Tibial nerve (tissue), 4 donors: ENCODE measurements around the gene NOTCH4. TPM values are rescaled to one million over a fixed set of nuclear protein-coding genes. Genes with fewer than 3 reads are reported as not detected.

Experiments
- DNase-seq, 2 donors: peaks; one replicate each; pipeline ENCODE4 v3.0.0-alpha.2; 2019; ENCODE audit warnings: low spot score in 2 of 2
- H3K27ac ChIP-seq, 4 donors: fragments of 200-600 bp; sonication (generic) in 3 of 4; one replicate each; pipeline ENCODE4 v1.5.1; 2017 to 2019; ENCODE audit warnings: mild to moderate bottlenecking in 1 of 4
- H3K27me3 ChIP-seq, 2 donors: fragments of 200-600 bp; sonication (generic) in 1 of 2; one replicate each; pipeline versions ENCODE4 v1.5.1 to v1.6.0; 2017 to 2019
- H3K36me3 ChIP-seq, 3 donors: fragments of 200-600 bp; sonication (generic); one replicate each; pipeline ENCODE4 v1.5.1; 2018 to 2019
- H3K4me1 ChIP-seq, 4 donors: fragments of 200-600 bp; sonication (generic) in 3 of 4; one replicate each; pipeline ENCODE4 v1.5.1; 2017 to 2019
- H3K4me3 ChIP-seq, 4 donors: fragments of 200-600 bp; sonication (generic) in 3 of 4; one replicate each; pipeline ENCODE4 v1.5.1; 2017 to 2019; ENCODE audit warnings: mild to moderate bottlenecking in 1 of 4, moderate library complexity in 1 of 4
- H3K9me3 ChIP-seq, 4 donors: fragments of 200-600 bp; sonication (generic) in 3 of 4; one replicate each; pipeline ENCODE4 v1.5.1; 2017 to 2019
- EP300 ChIP-seq, 2 donors: sonication (generic); formaldehyde crosslinking; IDR thresholded peaks; one replicate each; pipeline ENCODE4 v1.6.1; 2017; ENCODE audit warnings: antibody characterized with exemption in 2 of 2, mild to moderate bottlenecking in 1 of 2
- POLR2A ChIP-seq, 2 donors: fragments of 450-650 bp; IDR thresholded peaks; one replicate each; pipeline ENCODE4 v1.6.1; 2017; ENCODE audit warnings: antibody characterized with exemption in 2 of 2, mild to moderate bottlenecking in 2 of 2, moderate library complexity in 2 of 2
- WGBS, 2 donors: methylation state at CpG; one replicate each; pipeline ENCODE4 v1.1.5; 2018; 5-methylcytosine and 5-hydroxymethylcytosine counted together
- total RNA-seq, 4 donors: library from RNA; depleted of rRNA; stranded (reverse); fragments of >200 nt; gene quantifications; one replicate each; pipeline ENCODE4 v1.1.0, GENCODE V29; 2016
- TF ChIP-seq, protein P1 (sequence below), 5 experiments: fragments of 200-600 bp in 3 of 5; fragments of 450-650 bp in 2 of 5; sonication (generic) in 3 of 5; IDR thresholded peaks; one replicate each; pipeline ENCODE4 v1.5.1; 2016 to 2019; ENCODE audit warnings: antibody characterized with exemption in 5 of 5, mild to moderate bottlenecking in 3 of 5, moderate library complexity in 2 of 5

NOTCH4 gene
- total RNA-seq, 4 donors from 2014 or later: 22.4 to 50.2 (median 31.9) TPM

- no peak for DNase-seq
- Histone ChIP-seq H3K27ac (peak within 1 kb of the TSS; percentile 87 to 97 (median 92)), H3K4me1 (peaks cover 4 to 65% (median 28%) of the 10 kb centered on the region in 4 donors), H3K27me3 (no peaks in the 10 kb centered on the region), H3K4me3 (peak within 1 kb of the TSS; percentile 50 to 80 (median 73)), H3K9me3 (no peaks in the 10 kb centered on the region), H3K36me3 (peaks cover 0 to 25% (median 0%) of the 10 kb centered on the region in 3 donors)
- WGBS, 2 donors: 5 to 13% methylated on average over 19 to 20 of the region's 24 CpGs
- TF ChIP-seq EP300 (IDR thresholded peaks at IDR 0.05) (no peak), POLR2A (IDR thresholded peaks at IDR 0.05) (no peak)
- TF ChIP-seq, protein P1, sequence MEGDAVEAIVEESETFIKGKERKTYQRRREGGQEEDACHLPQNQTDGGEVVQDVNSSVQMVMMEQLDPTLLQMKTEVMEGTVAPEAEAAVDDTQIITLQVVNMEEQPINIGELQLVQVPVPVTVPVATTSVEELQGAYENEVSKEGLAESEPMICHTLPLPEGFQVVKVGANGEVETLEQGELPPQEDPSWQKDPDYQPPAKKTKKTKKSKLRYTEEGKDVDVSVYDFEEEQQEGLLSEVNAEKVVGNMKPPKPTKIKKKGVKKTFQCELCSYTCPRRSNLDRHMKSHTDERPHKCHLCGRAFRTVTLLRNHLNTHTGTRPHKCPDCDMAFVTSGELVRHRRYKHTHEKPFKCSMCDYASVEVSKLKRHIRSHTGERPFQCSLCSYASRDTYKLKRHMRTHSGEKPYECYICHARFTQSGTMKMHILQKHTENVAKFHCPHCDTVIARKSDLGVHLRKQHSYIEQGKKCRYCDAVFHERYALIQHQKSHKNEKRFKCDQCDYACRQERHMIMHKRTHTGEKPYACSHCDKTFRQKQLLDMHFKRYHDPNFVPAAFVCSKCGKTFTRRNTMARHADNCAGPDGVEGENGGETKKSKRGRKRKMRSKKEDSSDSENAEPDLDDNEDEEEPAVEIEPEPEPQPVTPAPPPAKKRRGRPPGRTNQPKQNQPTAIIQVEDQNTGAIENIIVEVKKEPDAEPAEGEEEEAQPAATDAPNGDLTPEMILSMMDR (IDR thresholded peaks at IDR 0.05): no peak
Observed at GRCh38 chr6:32151863-32152768, 71.8 kb downstream of the NOTCH4 start, which contains the start of gene PRRT1. Gene PRRT1, minus strand, starts transcription at chr6:32151939. Its CDS starts 112 bp downstream, at chr6:32151827.

DNA sequence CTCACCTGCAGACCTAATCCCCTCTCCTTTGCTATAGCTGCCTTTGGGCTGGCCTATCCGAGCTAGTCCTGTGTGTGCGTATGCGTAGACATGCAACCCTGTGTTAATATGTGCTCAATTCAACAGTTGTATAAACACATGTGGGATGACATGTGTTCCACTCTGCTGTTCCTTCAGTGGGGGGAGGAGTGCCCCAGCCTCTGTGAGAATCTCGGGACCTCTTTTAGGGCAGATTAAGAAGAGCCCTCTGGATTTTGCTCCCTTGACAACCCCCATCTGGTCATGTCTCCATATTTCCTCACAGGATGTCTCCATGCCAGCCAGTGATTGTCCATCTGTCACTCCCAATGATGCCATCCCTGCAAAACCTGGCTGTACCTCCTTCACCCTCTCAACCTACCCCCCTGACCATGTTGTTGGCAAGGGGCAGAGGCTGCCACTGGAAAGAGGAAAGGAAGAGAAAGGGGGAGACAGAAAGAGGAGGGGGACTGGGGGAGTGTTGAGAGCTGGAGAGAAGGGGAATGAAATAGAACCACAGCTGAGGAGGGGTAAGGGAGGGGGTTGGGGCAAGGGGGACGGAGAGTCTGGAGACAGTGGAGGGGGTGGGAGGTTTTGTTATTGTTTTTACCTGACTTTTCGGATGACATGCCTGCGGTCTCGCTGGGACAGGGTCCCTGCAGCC, 72.5 kb downstream of the NOTCH4 start:
- Histone ChIP-seq H3K9me3 (no peaks in the 10 kb centered on the region), H3K27ac (peak overlapping the region; percentile 15 to 97 (median 92)), H3K4me1 (peaks cover 4 to 57% (median 28%) of the 10 kb centered on the region in 4 donors), H3K4me3 (peak overlapping the region; percentile 24 to 76 (median 42)), H3K36me3 (peaks cover 0 to 17% (median 0%) of the 10 kb centered on the region in 3 donors), H3K27me3 (no peaks in the 10 kb centered on the region)
- no peak for DNase-seq
- no peak for TF ChIP-seq POLR2A (IDR thresholded peaks at IDR 0.05)
- WGBS, 2 donors: 22 to 35% methylated on average over 8 of the region's 8 CpGs

DNA sequence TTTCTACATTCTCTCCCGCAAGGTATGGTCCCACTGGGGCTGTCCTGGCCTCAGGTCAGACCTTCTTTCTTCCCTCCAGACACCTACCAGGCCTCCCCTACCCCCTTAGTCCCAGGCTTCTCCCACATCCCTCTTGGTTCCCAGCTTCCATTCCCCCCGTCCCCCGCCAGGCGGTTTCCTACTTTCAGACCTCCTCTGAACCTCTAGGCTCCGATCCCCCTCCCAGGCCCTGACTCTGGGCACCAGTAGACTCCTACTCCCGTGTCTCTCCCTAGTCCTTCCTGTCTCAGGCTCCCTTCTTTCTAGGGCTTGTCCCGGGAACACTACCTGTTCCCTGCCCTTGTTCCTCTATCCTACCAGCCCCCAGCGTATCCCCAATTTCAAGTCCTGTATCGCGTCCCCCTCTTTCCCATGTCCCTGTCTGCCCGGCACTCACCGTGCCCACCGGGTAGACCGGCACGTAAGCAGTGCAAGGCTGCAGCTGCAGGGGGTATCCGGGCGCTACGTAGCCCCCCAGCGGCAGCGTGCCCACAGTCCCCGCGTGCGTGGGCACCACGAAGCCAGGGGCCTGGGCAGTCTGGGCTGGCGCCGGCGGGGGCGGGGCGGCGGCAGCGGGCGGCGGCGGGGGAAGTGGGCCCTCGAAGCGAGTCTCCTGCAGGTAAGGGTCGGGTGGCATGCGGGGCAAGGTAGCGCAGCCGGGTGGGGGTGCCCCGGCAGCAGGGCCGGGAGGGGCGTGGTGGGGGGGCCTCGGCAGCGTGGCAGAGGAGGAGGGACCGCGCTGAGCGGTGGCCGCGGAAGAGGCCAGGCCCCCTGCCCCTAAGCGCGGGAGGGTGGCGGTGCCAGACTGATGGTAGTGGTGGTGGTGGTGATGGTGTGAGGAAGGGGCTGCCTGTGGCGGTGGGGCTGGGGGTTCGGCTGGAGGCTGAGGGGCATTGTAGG, 73.7 kb downstream of the NOTCH4 start:
- H3K4me3 ChIP-seq: peak overlapping the region; percentile 6 to 76 (median 32)
- H3K27ac ChIP-seq: peak overlapping the region in 3 of 4 donors; percentile 42 to 97 (median 46)
- 38 to 43% methylated on average over 47 to 54 of the region's 55 CpGs for WGBS, 2 donors
- no peak for DNase-seq
- peaks cover 0 to 10% (median 0%) of the 10 kb centered on the region in 3 donors for H3K36me3 ChIP-seq
- no peaks in the 10 kb centered on the region for H3K27me3 ChIP-seq
- H3K9me3 ChIP-seq: no peaks in the 10 kb centered on the region
- H3K4me1 ChIP-seq: peaks cover 4 to 47% (median 20%) of the 10 kb centered on the region in 4 donors
- TF ChIP-seq EP300 (IDR thresholded peaks at IDR 0.05): no peak
- TF ChIP-seq, protein P1 (IDR thresholded peaks at IDR 0.05): no peak
- TF ChIP-seq POLR2A (IDR thresholded peaks at IDR 0.05): no peak

- no peaks in the 10 kb centered on the region for H3K27me3 ChIP-seq
- H3K9me3 ChIP-seq: no peaks in the 10 kb centered on the region
- WGBS, 2 donors: 67 to 70% methylated on average over 30 to 42 of the region's 47 CpGs
- no peak for DNase-seq
- H3K36me3 ChIP-seq: peaks cover 0 to 10% (median 0%) of the 10 kb centered on the region in 3 donors
- H3K4me1 ChIP-seq: peaks cover 0 to 40% (median 15%) of the 10 kb centered on the region in 4 donors
- peak overlapping the region in 2 of 4 donors; percentile 16 to 39 for H3K4me3 ChIP-seq
- TF ChIP-seq POLR2A (IDR thresholded peaks at IDR 0.05) (no peak), EP300 (IDR thresholded peaks at IDR 0.05) (no peak)
- TF ChIP-seq, protein P1 (IDR thresholded peaks at IDR 0.05): no peak
- peak overlapping the region in 1 of 4 donors; percentile 97 for H3K27ac ChIP-seq
Observed at GRCh38 chr6:32149092-32149755, 74.6 kb downstream of the NOTCH4 start.
